ENCODE results near the gene RCE1. TPM values are rescaled to one million over a fixed set of nuclear protein-coding genes. Genes with fewer than 3 reads are reported as not detected.

RCE1 gene
- total and polyA plus RNA-seq, 12 donors = 2.5 to 9.2 (median 4.9) TPM

- DNase-seq (no peak), ATAC-seq (no peak)
- Histone ChIP-seq H3K27me3 (no peaks in the 10 kb centered on the region), H3K4me1 (peaks cover 0 to 2% (median 0%) of the 10 kb centered on the region in 9 donors), H3K36me3 (peaks cover 0 to 12% (median 0%) of the 10 kb centered on the region in 9 donors), H3K9me3 (no peaks in the 10 kb centered on the region), H3K27ac (no peak overlapping the region), H3K4me3 (no peak overlapping the region)
- intact Hi-C loops (cut with DNase I) = no loop called here
- no peak for TF ChIP-seq CTCF (IDR thresholded peaks at IDR 0.05)
- 87 to 90% methylated on average over 11 of the region's 11 CpGs for WGBS, 2 donors
Measured at GRCh38 chr11:66862559-66863037, 19.4 kb downstream of the RCE1 start.

GRCh38 chr11:66863428-66864125 lies 20.3 kb downstream of the RCE1 start:
- WGBS, 2 donors = 92 to 94% methylated on average over 31 of the region's 31 CpGs
- no peak overlapping the region for H3K4me3 ChIP-seq
- no peak overlapping the region for H3K27ac ChIP-seq
- ATAC-seq = no peak
- H3K9me3 ChIP-seq = no peaks in the 10 kb centered on the region
- no peaks in the 10 kb centered on the region for H3K4me1 ChIP-seq
- no peak for TF ChIP-seq CTCF (IDR thresholded peaks at IDR 0.05)
- H3K36me3 ChIP-seq = peaks cover 0 to 7% (median 0%) of the 10 kb centered on the region in 9 donors
- DNase-seq = no peak
- no peaks in the 10 kb centered on the region for H3K27me3 ChIP-seq
- intact Hi-C loops (cut with DNase I) = no loop called here

- Histone ChIP-seq H3K36me3 (peaks cover 0 to 3% (median 0%) of the 10 kb centered on the region in 9 donors), H3K4me3 (no peak overlapping the region), H3K4me1 (no peaks in the 10 kb centered on the region), H3K27ac (no peak overlapping the region), H3K9me3 (no peaks in the 10 kb centered on the region), H3K27me3 (no peaks in the 10 kb centered on the region)
- intact Hi-C loops (cut with DNase I) = no loop called here
- no peak for TF ChIP-seq CTCF (IDR thresholded peaks at IDR 0.05)
- ATAC-seq = no peak
- no peak for DNase-seq
- WGBS, 2 donors = 75 to 77% methylated on average over 35 of the region's 35 CpGs
Measured at GRCh38 chr11:66864172-66864901, 21.1 kb downstream of the RCE1 start.

GRCh38 chr11:66864924-66865697 lies 21.9 kb downstream of the RCE1 start:
- Histone ChIP-seq H3K36me3 (peaks cover 0 to 3% (median 0%) of the 10 kb centered on the region in 9 donors), H3K4me1 (no peaks in the 10 kb centered on the region), H3K9me3 (no peaks in the 10 kb centered on the region), H3K27me3 (no peaks in the 10 kb centered on the region), H3K27ac (no peak overlapping the region), H3K4me3 (no peak overlapping the region)
- ATAC-seq (peak in 1 of 8 donors; percentile 4), DNase-seq (no peak)
- no peak for TF ChIP-seq CTCF (IDR thresholded peaks at IDR 0.05)
- WGBS, 2 donors = 87 to 88% methylated on average over 23 of the region's 23 CpGs
- intact Hi-C loops (cut with DNase I) = no loop called here
